ENCODE data around the gene ECT2. TPM values are rescaled to one million over a fixed set of nuclear protein-coding genes. Genes with fewer than 3 reads are reported as not detected.

ECT2 gene
- total and polyA plus RNA-seq, 2 of the 8 experiments (the other 6 are each of a cell fraction or from before 2014, with no cell fraction given), result 19.5 to 88.7 TPM

DNA sequence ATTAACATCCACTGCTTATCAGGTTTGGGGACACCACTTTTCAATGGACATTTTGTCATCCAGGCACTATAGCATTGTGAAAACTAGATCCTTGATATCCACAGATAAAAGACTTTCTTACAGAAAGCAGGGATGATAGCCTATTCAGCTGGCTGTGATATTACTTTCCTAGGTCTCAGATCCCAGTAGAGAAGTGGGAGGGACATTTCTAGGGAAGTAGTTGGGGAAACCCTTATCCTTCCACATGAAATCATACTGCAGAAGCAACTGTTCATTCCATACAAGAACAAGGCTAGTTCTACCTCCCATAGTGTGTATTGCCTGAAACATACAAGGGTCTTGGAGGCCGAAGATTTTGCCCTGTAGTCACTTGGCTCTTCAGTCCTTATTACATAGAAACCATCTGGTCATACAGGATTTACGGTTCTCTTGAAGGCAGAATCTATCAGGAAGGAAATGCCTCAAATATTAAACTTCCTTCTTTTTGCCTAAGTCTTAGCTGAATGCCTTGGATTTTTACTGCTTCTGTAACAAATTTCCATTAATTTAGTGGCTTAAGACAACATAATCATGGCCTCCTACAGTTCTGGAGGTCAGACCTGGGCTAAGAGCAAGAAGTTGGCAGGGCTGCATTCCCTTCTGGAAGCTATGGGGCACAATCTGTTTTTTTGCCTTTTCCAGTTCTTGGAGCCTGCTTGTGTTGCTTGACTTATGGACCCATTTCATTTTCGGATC, 119.4 kb downstream of the ECT2 start:
- H2BK15ac ChIP-seq (ENCODE audit: low read length), result no peak overlapping the region
- H3K14ac ChIP-seq (ENCODE audit: insufficient read length), result no peak overlapping the region
- ChIA-PET POLR2A (ENCODE audit: partially characterized antibody) (no interaction called here), CTCF (ENCODE audit: partially characterized antibody) (interaction anchor here (0.6 to 1.1 kb wide), 3 partner anchors 11 to 33 kb away, joined by 3 to 4 read pairs (median 3); no protein-coding TSS in a partner anchor)
- H3K4me2 ChIP-seq (ENCODE audit: insufficient read depth in 1 of 2, low read depth in 2 of 2, low read length in 2 of 2), result no peak overlapping the region
- H3K9me3 ChIP-seq (ENCODE audit: insufficient read depth in 2 of 2, low read depth in 1 of 2, low read length in 1 of 2), result no peaks in the 10 kb centered on the region
- H3K79me1 ChIP-seq (ENCODE audit: low read depth, low read length), result no peaks in the 10 kb centered on the region
- no peak overlapping the region for H3K27ac ChIP-seq (ENCODE audit: low read depth, low read length)
- no peak overlapping the region for H2BK20ac ChIP-seq (ENCODE audit: low read length)
- H2AK5ac ChIP-seq (ENCODE audit: low read depth, low read length), result no peak overlapping the region
- no peak overlapping the region for H2BK5ac ChIP-seq (ENCODE audit: low read depth, low read length)
- FAIRE-seq (no peak), DNase-seq (ENCODE audit: low read depth in 1 of 2, low spot score in 2 of 2) (no peak)
- no peak overlapping the region for H4K5ac ChIP-seq (ENCODE audit: insufficient read length, low read depth, low read length)
- no peaks in the 10 kb centered on the region for H3K36me3 ChIP-seq (ENCODE audit: control insufficient read depth in 2 of 4, insufficient read depth in 4 of 4, low read length in 3 of 4)
- no peak overlapping the region for H2BK120ac ChIP-seq (replicated peaks; ENCODE audit: low read depth, low read length)
- no peak overlapping the region for H4K91ac ChIP-seq (replicated peaks; ENCODE audit: insufficient read length, low read length)
- peaks cover 0 to 1% (median 0%) of the 10 kb centered on the region in 4 experiments; a peak in 1 of 7 replicates for H3K27me3 ChIP-seq (replicated peaks in 1 of 4; ENCODE audit: control insufficient read depth in 3 of 4, extremely low read depth in 1 of 4, insufficient read depth in 3 of 4, low read length in 3 of 4)
- no peaks in the 10 kb centered on the region for H4K20me1 ChIP-seq (replicated peaks in 1 of 2; ENCODE audit: control insufficient read depth in 1 of 2, insufficient read depth in 2 of 2, low read length in 2 of 2)
- no peak overlapping the region for H2BK12ac ChIP-seq (ENCODE audit: low read depth, low read length)
- 93% methylated on average over 3 of the region's 3 CpGs; no CpG with 5 or more reads in 1 of the 2 experiments for WGBS, 2 experiments (ENCODE audit: extremely low coverage in 1 of 2, insufficient coverage in 1 of 2, insufficient read length in 1 of 2, insufficient replicate concordance in 2 of 2, low coverage in 1 of 2, low lambda C conversion rate in 2 of 2, missing lambda C conversion rate in 1 of 2)
- H3K9ac ChIP-seq (replicated peaks in 1 of 4; ENCODE audit: extremely low read depth in 1 of 4, low read depth in 3 of 4, low read length in 3 of 4), result no peak overlapping the region
- H3K23ac ChIP-seq (ENCODE audit: insufficient read length), result no peak overlapping the region
- H3K56ac ChIP-seq (replicated peaks; ENCODE audit: insufficient read length, low read depth, low read length), result no peak overlapping the region
- H3K4me1 ChIP-seq (replicated peaks in 1 of 4; ENCODE audit: control insufficient read depth in 3 of 4, insufficient read depth in 4 of 4, low read length in 3 of 4), result peaks cover 0 to 2% (median 0%) of the 10 kb centered on the region in 4 experiments; a peak in 1 of 7 replicates
- H4K8ac ChIP-seq (ENCODE audit: extremely low read depth, insufficient read depth, low read length), result no peak overlapping the region
- no peaks in the 10 kb centered on the region for H3K79me2 ChIP-seq (ENCODE audit: control insufficient read depth in 1 of 2, insufficient read depth in 2 of 2, low read length in 2 of 2)
- no peak overlapping the region for H3K4ac ChIP-seq (replicated peaks; ENCODE audit: insufficient read length, low read depth, low read length)
- no peak overlapping the region for H2AFZ ChIP-seq (ENCODE audit: low read length)
- no peaks in the 10 kb centered on the region for H3K23me2 ChIP-seq (ENCODE audit: low read depth, low read length)
- no peak overlapping the region for H3K4me3 ChIP-seq (ENCODE audit: extremely low read depth in 1 of 4, insufficient read depth in 2 of 4, low read depth in 3 of 4, low read length in 4 of 4)
- no peak overlapping the region for H3K18ac ChIP-seq (ENCODE audit: extremely low read depth, low read length)
- TF ChIP-seq, protein P1, sequence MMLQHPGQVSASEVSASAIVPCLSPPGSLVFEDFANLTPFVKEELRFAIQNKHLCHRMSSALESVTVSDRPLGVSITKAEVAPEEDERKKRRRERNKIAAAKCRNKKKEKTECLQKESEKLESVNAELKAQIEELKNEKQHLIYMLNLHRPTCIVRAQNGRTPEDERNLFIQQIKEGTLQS (IDR thresholded peaks at IDR 0.05; ENCODE audit: insufficient read depth, low read depth, low read length), result no peak
- no peak for TF ChIP-seq RNF2 (IDR thresholded peaks at IDR 0.05; ENCODE audit: borderline replicate concordance, low read depth, low read length, missing control alignments, poor library complexity, severe bottlenecking)
- no peak for TF ChIP-seq KDM5A (IDR thresholded peaks at IDR 0.05; ENCODE audit: low read length)
- no peak for TF ChIP-seq NANOG (IDR thresholded peaks at IDR 0.05; ENCODE audit: insufficient read depth, low read depth, low read length, poor library complexity, severe bottlenecking)
- no peak for TF ChIP-seq TEAD4 (IDR thresholded peaks at IDR 0.05; ENCODE audit: low read depth, low read length)
- TF ChIP-seq NRF1 (IDR thresholded peaks at IDR 0.05; ENCODE audit: low read depth, low read length), result no peak
- no peak for TF ChIP-seq BCL11A (IDR thresholded peaks at IDR 0.05; ENCODE audit: low read depth in 2 of 2, low read length in 2 of 2)
- no peak for TF ChIP-seq CTBP2 (IDR thresholded peaks at IDR 0.05; ENCODE audit: borderline replicate concordance, insufficient read depth, insufficient read length, low read length)
- TF ChIP-seq, protein P2, sequence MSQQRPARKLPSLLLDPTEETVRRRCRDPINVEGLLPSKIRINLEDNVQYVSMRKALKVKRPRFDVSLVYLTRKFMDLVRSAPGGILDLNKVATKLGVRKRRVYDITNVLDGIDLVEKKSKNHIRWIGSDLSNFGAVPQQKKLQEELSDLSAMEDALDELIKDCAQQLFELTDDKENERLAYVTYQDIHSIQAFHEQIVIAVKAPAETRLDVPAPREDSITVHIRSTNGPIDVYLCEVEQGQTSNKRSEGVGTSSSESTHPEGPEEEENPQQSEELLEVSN (IDR thresholded peaks at IDR 0.05), result no peak
